ENCODE measurements around the gene TDRD9.
"Not testable (repeated sequence)": the region's sequence is repeated elsewhere in the genome, so short reads cannot be mapped to it uniquely, and the experiment has no call there.

The TDRD9 gene

DNA sequence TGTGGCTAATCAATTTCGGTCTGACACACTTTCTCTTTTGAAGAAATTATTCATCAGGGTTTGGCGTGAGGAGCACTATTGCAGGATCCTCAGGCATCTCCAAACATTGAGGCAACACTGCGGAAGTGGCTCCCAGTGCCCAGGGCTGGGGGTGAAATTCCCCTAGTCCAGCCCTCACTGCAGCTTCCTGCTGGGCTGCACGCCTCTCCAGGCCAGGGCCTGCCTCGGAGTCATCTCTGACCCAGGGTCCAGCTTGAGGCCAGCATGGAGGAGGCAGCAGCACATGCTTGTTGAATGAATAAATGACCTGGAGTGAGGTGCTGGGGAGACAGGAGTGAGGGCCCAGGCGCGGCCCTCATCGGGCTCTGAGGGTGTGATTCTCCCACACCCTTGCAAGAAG lies 36.0 kb upstream of the TDRD9 start:
- DNase-seq (ENCODE audit: low read depth): no peak

DNA sequence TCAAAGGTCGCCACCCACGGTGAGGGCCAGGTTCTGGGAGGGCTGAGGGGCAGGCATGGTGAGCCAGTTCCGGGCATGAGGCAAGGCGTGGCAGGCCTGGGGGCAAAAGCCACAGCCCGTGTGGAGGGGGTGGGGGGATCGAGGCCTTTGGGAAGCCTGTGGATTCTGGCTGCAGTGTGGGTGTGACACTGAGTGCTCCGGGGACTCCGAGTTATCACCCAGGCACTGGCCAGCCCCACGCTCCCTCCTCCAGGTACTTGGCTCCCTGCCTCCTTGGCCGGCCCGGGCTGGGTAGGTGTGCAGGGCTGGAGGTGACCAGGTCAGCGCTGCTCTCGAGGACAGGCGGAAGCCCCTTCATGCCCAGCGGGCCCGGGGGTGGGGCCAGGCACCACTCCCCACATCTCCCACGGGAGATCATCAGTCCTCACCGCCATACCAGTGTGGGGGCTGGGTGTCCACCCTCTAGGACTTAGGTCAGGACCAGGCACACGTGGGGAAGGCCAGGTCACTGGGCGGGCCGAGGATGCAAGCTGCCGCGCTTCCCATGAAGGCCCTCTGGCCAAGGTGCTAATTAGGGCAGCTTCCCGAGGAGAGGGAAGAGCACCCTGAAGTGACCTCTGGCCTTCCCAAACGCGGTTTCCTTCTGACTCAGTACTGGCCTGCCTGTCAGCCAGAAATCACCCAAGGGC lies 34.1 kb upstream of the TDRD9 start:
- no peak for DNase-seq (ENCODE audit: low read depth)

DNA sequence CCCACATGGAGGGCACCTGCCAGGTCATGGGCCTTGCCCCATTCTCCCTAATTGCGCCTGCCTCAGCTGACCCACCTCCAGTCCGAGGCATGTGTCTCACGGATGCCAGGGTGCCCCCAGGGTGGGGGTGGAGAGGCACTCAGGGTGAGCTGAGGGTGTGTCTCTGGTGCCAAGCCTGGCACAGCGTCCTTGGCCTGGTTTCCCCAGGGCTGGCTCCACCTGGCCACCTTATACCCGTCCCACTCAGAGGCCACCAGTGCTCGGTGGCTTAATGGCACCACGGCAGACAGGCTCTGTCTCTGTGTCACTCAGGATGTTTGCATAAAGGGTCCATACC lies 33.6 kb upstream of the TDRD9 start:
- DNase-seq (ENCODE audit: low read depth): no peak

- DNase-seq (ENCODE audit: low read depth): no peak
Observed at GRCh38 chr14:103896578-103896977, 31.7 kb upstream of the TDRD9 start.

DNA sequence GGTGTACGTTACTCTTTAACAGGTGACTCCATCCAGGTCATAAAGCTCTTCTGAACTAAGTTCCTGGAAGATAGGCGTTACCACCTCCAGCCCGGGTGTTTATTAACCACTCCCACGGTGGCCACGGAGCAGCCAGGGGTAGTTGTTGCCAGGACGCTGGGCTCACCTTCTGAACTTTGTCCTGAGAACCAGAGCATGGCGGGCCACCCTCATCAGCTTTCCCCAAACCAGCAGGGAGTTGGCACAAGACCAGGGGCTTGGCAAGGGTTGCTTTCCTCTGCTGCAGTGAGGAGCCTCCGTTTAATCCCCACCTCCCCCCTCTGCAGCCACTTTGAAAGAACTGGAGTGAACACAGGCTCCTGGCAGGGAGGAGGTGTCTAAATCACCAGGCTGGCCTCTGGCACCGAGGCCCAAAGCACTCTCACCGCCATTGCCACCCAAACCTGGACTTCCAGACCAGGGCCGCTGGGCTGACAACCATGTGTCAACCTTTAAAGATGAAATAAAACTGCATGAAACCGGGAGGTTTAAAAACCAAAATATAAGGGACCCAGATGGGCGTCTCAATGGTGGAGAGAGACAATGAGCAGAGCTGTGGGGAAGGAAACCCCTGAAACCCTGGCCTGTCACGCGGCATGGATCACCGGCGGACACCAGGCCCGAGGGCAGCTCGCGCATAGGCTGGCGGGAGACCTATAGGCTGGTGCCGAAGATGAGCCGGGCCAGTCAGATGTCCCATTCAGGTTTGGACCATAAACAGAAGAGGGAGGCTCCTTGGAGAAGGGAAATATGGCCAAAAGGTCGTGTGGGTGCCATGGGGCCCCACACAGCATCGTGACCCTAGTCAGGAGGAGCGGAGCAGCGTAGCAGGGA lies 30.9 kb upstream of the TDRD9 start:
- DNase-seq (ENCODE audit: low read depth): no peak

- no peak for DNase-seq (ENCODE audit: low read depth)
Observed at GRCh38 chr14:103898204-103898603, 30.1 kb upstream of the TDRD9 start.

GRCh38 chr14:103898711-103899110 lies 29.5 kb upstream of the TDRD9 start:
- DNase-seq (ENCODE audit: low read depth): no peak

GRCh38 chr14:103899316-103899715 lies 28.9 kb upstream of the TDRD9 start:
- DNase-seq (ENCODE audit: low read depth): no peak

GRCh38 chr14:103899833-103900232 lies 28.4 kb upstream of the TDRD9 start:
- DNase-seq (ENCODE audit: low read depth): no peak

- no peak for DNase-seq (ENCODE audit: low read depth)
Observed at GRCh38 chr14:103904493-103905107, 23.7 kb upstream of the TDRD9 start.

- no peak for DNase-seq (ENCODE audit: low read depth)
Observed at GRCh38 chr14:103905842-103906456, 22.3 kb upstream of the TDRD9 start.

- no peak for DNase-seq (ENCODE audit: low read depth)
Observed at GRCh38 chr14:103908580-103908979, 19.7 kb upstream of the TDRD9 start.

GRCh38 chr14:103909531-103910261 lies 18.6 kb upstream of the TDRD9 start:
- no peak for DNase-seq (ENCODE audit: low read depth)

GRCh38 chr14:103910262-103910935 lies 17.9 kb upstream of the TDRD9 start:
- peak; percentile 54 for DNase-seq (ENCODE audit: low read depth)

- no peak for DNase-seq (ENCODE audit: low read depth)
Observed at GRCh38 chr14:103910984-103911383, 17.3 kb upstream of the TDRD9 start.

DNA sequence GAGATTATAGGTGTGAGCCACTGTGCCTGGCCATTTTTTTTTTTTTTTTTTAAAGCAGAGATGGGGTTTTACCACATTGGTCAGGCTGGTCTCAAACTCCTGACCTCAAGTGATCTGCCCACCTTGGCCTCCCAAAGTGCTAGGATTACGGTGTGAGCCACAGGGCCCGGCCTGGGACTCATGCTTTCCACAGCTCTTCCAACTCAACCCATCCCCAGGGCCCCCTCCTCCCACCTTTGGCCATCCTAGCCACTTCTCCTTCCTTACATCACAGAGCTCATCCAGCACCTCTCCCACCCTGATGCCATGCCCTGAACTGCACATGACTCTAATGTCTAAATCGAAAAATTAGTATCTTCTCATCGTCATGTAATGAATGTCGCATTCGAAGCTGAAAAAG lies 12.6 kb upstream of the TDRD9 start:
- DNase-seq (ENCODE audit: low read depth): no peak

DNA sequence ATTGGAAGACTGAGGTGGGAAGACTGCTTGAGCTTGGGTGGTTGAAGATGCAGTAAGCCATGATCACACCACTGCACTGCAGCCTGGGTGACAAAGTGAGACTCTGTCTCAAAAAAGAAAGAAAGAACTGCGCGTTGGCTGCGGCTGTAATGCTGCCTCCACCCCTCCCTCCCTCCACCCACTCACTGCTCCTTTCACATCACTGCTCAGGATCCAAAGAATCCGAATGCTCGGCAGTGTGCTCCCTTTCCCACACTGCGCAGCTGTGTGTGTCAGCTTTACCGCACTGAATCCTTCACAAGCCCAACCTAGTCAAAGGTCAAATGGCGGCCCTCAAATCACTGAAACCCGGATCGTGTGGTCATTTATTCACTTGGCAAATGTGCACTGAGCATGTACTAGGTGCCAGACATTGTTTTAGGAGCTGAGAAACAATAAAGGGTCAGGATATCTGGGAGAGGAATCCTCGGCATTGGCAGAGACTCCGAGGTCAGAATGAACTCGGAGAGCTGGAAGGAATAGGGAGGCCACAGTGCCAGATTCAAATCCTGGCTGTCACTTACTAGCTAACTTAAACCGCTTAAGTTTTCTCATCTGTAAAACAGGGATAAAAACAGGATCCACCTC lies 11.5 kb upstream of the TDRD9 start:
- DNase-seq (ENCODE audit: low read depth): no peak

DNA sequence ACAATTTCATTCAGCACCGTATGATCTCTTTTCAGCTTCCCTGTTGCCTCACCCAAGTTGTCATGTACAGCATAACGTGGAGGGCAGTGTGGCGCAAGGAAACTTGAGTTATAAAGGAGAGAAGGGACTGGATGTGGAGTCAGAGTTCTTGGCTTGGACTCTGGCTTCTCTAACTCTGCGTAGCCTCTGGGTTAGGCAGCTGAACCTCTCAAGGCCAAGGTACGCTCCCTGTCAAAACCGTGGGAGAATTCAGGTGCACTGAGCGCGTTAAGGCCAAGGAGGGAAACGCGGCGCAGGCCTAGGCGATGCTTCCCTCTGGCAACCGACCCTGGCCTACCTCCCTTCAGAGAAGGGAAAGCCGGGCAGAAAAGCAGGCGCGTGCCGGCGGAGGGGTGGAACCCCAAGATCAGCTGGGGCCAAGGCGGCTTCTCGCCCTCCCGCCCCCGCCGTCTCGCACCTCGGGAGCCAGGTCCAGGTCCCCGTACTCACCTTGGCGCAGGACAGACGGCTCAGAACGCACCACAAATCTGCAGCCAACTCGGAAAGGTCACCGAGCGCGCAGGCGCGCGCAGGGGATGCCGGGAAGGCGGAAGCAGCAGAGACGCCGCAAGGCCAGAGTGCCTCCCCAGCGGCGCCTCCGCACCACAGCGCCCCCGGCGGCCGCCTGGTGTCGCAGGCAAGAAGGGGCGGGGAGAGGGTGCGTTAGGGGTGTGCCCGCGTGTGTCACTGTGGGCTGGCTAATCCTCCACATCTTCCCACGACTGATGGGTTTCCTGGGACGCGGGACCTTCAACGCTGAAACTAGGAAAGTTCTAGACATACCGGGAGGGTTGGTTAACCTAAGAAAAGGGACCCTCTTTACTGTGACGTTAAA lies 7.0 kb upstream of the TDRD9 start:
- DNase-seq (ENCODE audit: low read depth): peak; percentile 90

DNA sequence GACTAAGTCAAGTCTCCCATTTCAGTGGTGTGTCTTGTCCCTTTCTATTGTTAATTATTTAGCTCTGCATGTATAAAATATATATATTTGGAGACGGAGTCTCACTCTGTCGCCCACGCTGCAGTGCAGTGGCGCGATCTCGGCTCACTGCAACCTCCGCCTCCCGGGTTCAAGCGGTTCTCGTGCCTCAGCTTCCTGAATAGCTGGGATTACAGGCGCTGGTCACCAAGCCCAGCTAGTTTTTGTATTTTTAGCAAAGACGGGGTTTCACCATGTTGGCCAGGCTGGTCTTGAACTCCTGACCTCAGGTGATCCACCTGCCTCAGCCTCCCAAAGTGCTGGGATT lies 6.4 kb upstream of the TDRD9 start:
- not testable (repeated sequence) for DNase-seq (ENCODE audit: low read depth)

DNA sequence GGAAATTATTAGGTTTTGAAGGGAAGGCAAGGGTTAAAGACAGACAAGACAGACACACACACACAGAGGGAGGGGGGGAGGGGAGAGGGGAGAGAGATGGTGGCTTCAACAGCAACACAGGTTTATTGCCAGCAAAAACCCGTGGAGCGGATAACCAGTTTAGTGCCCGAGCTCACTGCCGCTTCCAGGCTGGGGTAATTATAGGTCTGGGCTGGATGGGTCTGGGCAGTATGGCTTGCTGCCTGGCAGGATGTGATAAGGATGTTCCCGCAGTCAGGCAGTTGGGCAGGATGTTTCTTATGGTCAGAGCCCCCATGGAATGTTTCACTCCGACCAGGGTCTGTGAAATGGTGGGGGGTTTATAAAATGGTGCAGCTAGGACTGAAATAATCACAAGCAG lies 4.4 kb upstream of the TDRD9 start:
- DNase-seq (ENCODE audit: low read depth): no peak
